Stimulated activated naive B cell treated with anti-CD40 and anti-IgM and Interleukin-4, amounts not matched to agents 10 μg/mL and 1 μg/mL and 100 μg/mL, for 72 hours (primary cell): Measurements from ENCODE around the gene ARHGDIG.

ENCODE experiments used
- ATAC-seq, 2 donors: fragments of 150-1000 bp; cut with Tn5 transposase; replicated peaks; 2 replicates each; pipeline ENCODE4 v1.10.0; 2021; ENCODE audit warnings: moderate library complexity in 1 of 2
- DNase-seq: peaks from one replicate; pipeline ENCODE4 v3.0.0; 2021
- H3K27ac Mint-ChIP-seq: one replicate; pipeline ENCODE4 v1.8.0; 2022; ENCODE audit warnings: mild to moderate bottlenecking, mixed read lengths
- H3K27me3 Mint-ChIP-seq, 2 donors: one replicate each; pipeline ENCODE4 v1.8.0; 2022; ENCODE audit warnings: mixed read lengths in 2 of 2
- H3K36me3 Mint-ChIP-seq, 2 donors: one replicate each; pipeline ENCODE4 v1.8.0; 2022; ENCODE audit warnings: mixed read lengths in 2 of 2, mild to moderate bottlenecking in 1 of 2
- H3K4me1 Mint-ChIP-seq, 2 donors: one replicate each; pipeline ENCODE4 v1.8.0; 2022; ENCODE audit warnings: mixed read lengths in 2 of 2, mild to moderate bottlenecking in 1 of 2
- H3K4me3 Mint-ChIP-seq, 2 donors: one replicate each; pipeline ENCODE4 v1.8.0; 2022; ENCODE audit warnings: mild to moderate bottlenecking in 2 of 2, mixed read lengths in 2 of 2, moderate library complexity in 1 of 2
- H3K9me3 Mint-ChIP-seq, 2 donors: one replicate each; pipeline ENCODE4 v1.8.0; 2022; ENCODE audit warnings: mixed read lengths in 2 of 2, mild to moderate bottlenecking in 1 of 2

ARHGDIG gene

GRCh38 chr16:280991-281659, 734 bp downstream of the ARHGDIG start:
- H3K9me3 Mint-ChIP-seq = no peaks in the 10 kb centered on the region
- peaks cover 4 to 22% of the 10 kb centered on the region in 2 donors for H3K4me1 Mint-ChIP-seq
- no peak for DNase-seq
- no peak overlapping the region for H3K27ac Mint-ChIP-seq
- no peak for ATAC-seq
- peaks cover 30 to 51% of the 10 kb centered on the region in 2 donors for H3K27me3 Mint-ChIP-seq
- H3K4me3 Mint-ChIP-seq = no peak overlapping the region
- H3K36me3 Mint-ChIP-seq = peaks cover 11 to 13% of the 10 kb centered on the region in 2 donors

GRCh38 chr16:281660-282255, 1.4 kb downstream of the ARHGDIG start:
- no peak overlapping the region for H3K27ac Mint-ChIP-seq

DNA sequence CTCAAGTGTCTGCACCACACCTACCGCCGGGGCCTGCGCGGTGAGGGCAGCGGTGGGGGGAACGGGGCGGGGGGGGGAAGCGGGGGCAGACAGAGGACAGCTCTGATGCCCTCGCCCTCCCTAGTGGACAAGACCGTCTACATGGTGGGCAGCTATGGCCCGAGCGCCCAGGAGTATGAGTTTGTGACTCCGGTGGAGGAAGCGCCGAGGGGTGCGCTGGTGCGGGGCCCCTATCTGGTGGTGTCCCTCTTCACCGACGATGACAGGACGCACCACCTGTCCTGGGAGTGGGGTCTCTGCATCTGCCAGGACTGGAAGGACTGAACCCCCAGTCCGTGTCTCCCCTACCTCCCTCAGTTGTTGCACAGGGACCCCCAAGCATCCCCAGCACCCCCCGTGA, 2.1 kb downstream of the ARHGDIG start:
- Mint-ChIP-seq H3K4me1 (peaks cover 2 to 17% of the 10 kb centered on the region in 2 donors), H3K27me3 (peaks cover 17 to 37% of the 10 kb centered on the region in 2 donors), H3K36me3 (peaks cover 19 to 23% of the 10 kb centered on the region in 2 donors), H3K9me3 (no peaks in the 10 kb centered on the region), H3K4me3 (no peak overlapping the region), H3K27ac (no peak overlapping the region)
- no peak for ATAC-seq
- DNase-seq = no peak

More at GRCh38 chr16:281660-282255, 1.4 kb downstream of the ARHGDIG start:
- no peaks in the 10 kb centered on the region for H3K9me3 Mint-ChIP-seq
- ATAC-seq (no peak), DNase-seq (no peak)
- H3K4me1 Mint-ChIP-seq = peaks cover 2 to 17% of the 10 kb centered on the region in 2 donors
- peaks cover 17 to 19% of the 10 kb centered on the region in 2 donors for H3K36me3 Mint-ChIP-seq
- H3K4me3 Mint-ChIP-seq = no peak overlapping the region
- H3K27me3 Mint-ChIP-seq = peaks cover 24 to 44% of the 10 kb centered on the region in 2 donors

DNA sequence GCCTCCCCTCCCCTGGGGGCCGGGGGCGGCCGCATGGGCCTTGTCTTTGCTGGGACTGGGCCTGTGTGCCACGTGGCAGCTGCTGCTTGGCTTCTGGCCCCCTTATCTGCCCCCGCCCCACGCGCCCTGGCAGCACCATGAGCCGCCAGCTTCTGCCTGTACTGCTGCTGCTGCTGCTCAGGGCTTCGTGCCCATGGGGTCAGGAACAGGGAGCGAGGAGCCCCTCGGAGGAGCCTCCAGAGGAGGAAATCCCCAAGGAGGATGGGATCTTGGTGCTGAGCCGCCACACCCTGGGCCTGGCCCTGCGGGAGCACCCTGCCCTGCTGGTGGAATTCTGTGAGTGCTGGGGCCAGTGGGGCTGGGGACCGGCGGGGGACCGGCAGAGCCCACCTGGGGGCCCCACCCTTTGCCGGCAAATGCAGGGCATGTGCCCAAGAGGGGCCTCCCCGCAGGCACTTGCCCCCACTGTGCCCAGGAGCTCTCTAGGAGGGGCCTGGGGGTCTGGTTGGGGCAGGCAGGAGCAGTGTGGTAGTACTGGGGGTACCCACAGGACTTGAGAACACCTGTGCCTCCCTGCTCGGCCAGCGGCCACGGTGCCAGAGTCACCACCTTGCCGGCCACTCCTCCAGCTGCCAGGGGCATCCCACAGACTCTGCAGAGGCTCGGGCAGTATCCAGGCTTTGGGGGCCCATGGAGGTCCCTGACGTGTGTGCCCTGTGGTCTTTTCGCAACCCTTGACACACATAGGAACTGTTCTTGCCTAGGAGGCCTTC, 2.8 kb downstream of the ARHGDIG start, which contains the start of gene PDIA2:
PDIA2 (plus strand) TSS at position 132 of the 773 bp plus-strand sequence; CDS start at position 138, 6 bp downstream.
- no peak within 1 kb of the TSS for H3K4me3 Mint-ChIP-seq
- H3K36me3 Mint-ChIP-seq = peaks cover 24 to 30% of the 10 kb centered on the region in 2 donors
- DNase-seq = no peak
- no peak within 1 kb of the TSS for H3K27ac Mint-ChIP-seq
- ATAC-seq = no peak
- peaks cover 16 to 35% of the 10 kb centered on the region in 2 donors for H3K27me3 Mint-ChIP-seq
- H3K4me1 Mint-ChIP-seq = peaks cover 4 to 17% of the 10 kb centered on the region in 2 donors
- H3K9me3 Mint-ChIP-seq = no peaks in the 10 kb centered on the region

DNA sequence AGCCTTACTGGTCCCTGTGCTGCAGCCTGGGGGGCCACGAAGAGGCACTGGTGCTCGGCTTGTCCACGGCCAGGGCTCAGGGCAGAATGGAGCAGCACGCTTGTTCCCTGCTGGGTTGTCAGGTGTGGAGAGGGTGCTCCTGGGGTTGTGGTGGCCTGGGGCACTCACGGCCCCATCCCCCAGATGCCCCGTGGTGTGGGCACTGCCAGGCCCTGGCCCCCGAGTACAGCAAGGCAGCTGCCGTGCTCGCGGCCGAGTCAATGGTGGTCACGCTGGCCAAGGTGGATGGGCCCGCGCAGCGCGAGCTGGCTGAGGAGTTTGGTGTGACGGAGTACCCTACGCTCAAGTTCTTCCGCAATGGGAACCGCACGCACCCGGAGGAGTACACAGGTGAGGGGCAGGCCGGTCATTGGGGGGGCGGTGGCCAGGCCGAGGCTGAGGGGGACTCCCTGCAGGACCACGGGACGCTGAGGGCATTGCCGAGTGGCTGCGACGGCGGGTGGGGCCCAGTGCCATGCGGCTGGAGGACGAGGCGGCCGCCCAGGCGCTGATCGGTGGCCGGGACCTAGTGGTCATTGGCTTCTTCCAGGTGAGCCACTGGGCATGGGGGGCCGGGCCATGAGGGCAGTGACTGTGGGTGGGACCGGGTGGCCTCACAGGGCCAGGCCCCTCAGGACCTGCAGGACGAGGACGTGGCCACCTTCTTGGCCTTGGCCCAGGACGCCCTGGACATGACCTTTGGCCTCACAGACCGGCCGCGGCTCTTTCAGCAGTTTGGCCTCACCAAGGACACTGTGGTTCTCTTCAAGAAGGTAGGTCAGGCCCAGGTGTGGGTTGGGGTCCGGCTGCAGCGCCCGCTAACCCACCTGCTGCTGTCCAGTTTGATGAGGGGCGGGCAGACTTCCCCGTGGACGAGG, 4.1 kb downstream of the ARHGDIG start:
- Mint-ChIP-seq H3K4me3 (no peak overlapping the region), H3K36me3 (peaks cover 29 to 34% of the 10 kb centered on the region in 2 donors), H3K27ac (peak overlapping the region; percentile 28), H3K4me1 (peaks cover 2 to 9% of the 10 kb centered on the region in 2 donors), H3K27me3 (peaks cover 9 to 23% of the 10 kb centered on the region in 2 donors), H3K9me3 (no peaks in the 10 kb centered on the region)
- no peak for DNase-seq
- ATAC-seq = no peak

GRCh38 chr16:285146-286055, 5.0 kb downstream of the ARHGDIG start:
- H3K4me1 Mint-ChIP-seq = peaks cover 2 to 9% of the 10 kb centered on the region in 2 donors
- H3K4me3 Mint-ChIP-seq = no peak overlapping the region
- H3K36me3 Mint-ChIP-seq = peaks cover 33 to 41% of the 10 kb centered on the region in 2 donors
- no peak for DNase-seq
- peaks cover 9 to 21% of the 10 kb centered on the region in 2 donors for H3K27me3 Mint-ChIP-seq
- ATAC-seq = no peak
- no peaks in the 10 kb centered on the region for H3K9me3 Mint-ChIP-seq
- H3K27ac Mint-ChIP-seq = no peak overlapping the region

- Mint-ChIP-seq H3K4me3 (no peak overlapping the region), H3K9me3 (no peaks in the 10 kb centered on the region), H3K36me3 (peaks cover 46 to 53% of the 10 kb centered on the region in 2 donors), H3K27me3 (peaks cover under 1 to 11% of the 10 kb centered on the region in 2 donors), H3K27ac (no peak overlapping the region), H3K4me1 (peaks cover 0 to 2% of the 10 kb centered on the region in 2 donors)
- ATAC-seq (no peak), DNase-seq (no peak)
Measured at GRCh38 chr16:286491-287297, 6.3 kb downstream of the ARHGDIG start.

- Mint-ChIP-seq H3K9me3 (no peaks in the 10 kb centered on the region), H3K27ac (no peak overlapping the region), H3K4me1 (peaks cover 0 to 2% of the 10 kb centered on the region in 2 donors), H3K4me3 (no peak overlapping the region), H3K27me3 (peaks cover 0 to 5% of the 10 kb centered on the region in 2 donors), H3K36me3 (peaks cover 49 to 59% of the 10 kb centered on the region in 2 donors)
- DNase-seq (no peak), ATAC-seq (no peak)
Measured at GRCh38 chr16:287298-287811, 7.0 kb downstream of the ARHGDIG start.

DNA sequence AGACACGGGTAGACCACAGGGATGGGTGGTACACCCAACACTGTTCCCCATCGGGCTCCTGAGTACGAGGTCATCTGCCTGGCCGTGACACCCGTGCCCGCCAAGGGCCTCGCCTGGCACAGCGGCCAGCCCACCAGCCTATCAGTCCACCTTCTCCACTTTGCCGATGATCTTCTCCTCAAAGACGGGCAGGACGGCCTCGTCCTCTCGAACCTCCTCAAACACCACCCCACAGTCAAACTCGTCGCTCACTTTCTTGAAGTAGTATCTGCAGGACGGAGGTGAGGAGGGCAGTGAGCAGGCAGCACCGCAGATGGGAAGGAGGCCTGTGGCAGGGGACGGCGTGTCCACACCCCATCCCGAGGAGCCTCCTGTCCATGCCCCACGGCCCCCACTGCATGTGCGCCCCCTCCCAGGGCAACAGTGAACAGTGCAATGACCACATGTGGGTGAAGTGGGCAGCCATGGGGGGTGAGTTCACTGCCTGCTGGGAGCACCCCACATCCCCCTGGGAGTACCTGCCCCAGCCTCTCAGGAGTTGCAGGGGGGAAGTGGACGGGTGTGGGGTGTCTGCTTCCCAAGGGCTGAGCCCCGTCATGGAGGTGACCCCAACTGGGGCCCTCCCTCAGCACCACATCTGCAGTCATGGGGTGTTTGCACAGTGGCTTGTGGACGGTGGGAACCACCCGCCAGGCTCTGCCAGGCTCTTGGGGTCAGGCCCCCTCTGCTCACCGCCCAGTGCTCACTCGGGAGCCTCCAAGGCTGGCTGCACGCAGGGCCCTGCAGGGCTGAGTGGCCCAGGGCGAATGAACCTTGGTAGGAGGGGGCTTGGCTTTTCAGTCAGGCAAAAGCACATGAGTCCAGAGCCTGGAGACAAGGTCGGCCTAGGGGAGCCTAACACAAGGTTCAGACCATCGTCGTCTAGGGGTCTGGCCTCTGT, 7.9 kb downstream of the ARHGDIG start:
- Mint-ChIP-seq H3K4me1 (peaks cover 0 to 2% of the 10 kb centered on the region in 2 donors), H3K4me3 (no peak overlapping the region), H3K36me3 (peaks cover 55 to 65% of the 10 kb centered on the region in 2 donors), H3K9me3 (no peaks in the 10 kb centered on the region), H3K27ac (no peak overlapping the region), H3K27me3 (no peaks in the 10 kb centered on the region)
- no peak for ATAC-seq
- DNase-seq = no peak

GRCh38 chr16:289395-289997, 9.1 kb downstream of the ARHGDIG start:
- Mint-ChIP-seq H3K27ac (no peak overlapping the region), H3K4me1 (peaks cover 0 to 2% of the 10 kb centered on the region in 2 donors), H3K9me3 (no peaks in the 10 kb centered on the region), H3K36me3 (peaks cover 59 to 71% of the 10 kb centered on the region in 2 donors), H3K4me3 (no peak overlapping the region), H3K27me3 (no peaks in the 10 kb centered on the region)
- no peak for ATAC-seq
- DNase-seq = no peak
